WTC11 (cell line): ENCODE results near the gene RPL36.

Experiments
- CREB1 ChIP-seq: sonication (generic); formaldehyde crosslinking; IDR thresholded peaks from 2 replicates; pipeline ENCODE4 v1.8.0; 2023; ENCODE audit warnings: mild to moderate bottlenecking, missing genetic modification reagents
- CREM ChIP-seq: sonication (generic); formaldehyde crosslinking; IDR thresholded peaks from 2 replicates; pipeline ENCODE4 v1.8.1; 2022; ENCODE audit warnings: mild to moderate bottlenecking, missing genetic modification reagents, moderate library complexity
- CTCF ChIP-seq: fragments of 200-600 bp; IDR thresholded peaks from 2 replicates; pipeline ENCODE4 v1.8.0; 2022; ENCODE audit warnings: antibody characterized with exemption
- E2F4 ChIP-seq: sonication (generic); formaldehyde crosslinking; IDR thresholded peaks from 2 replicates; pipeline ENCODE4 v1.8.1; 2022; ENCODE audit warnings: low read depth, mild to moderate bottlenecking, moderate library complexity, missing genetic modification reagents, borderline replicate concordance
- FOXK1 ChIP-seq: sonication (generic); formaldehyde crosslinking; IDR thresholded peaks from 2 replicates; pipeline ENCODE4 v1.8.0; 2022; ENCODE audit warnings: mild to moderate bottlenecking, moderate library complexity, missing genetic modification reagents
- MAX ChIP-seq: sonication (generic); formaldehyde crosslinking; IDR thresholded peaks from 2 replicates; pipeline ENCODE4 v1.8.0; 2022; ENCODE audit warnings: mild to moderate bottlenecking, missing genetic modification reagents
- MYBL2 ChIP-seq: sonication (generic); formaldehyde crosslinking; IDR thresholded peaks from 2 replicates; pipeline ENCODE4 v1.8.1; 2023; ENCODE audit warnings: mild to moderate bottlenecking, moderate library complexity, missing genetic modification reagents
- NR1H2 ChIP-seq: sonication (generic); formaldehyde crosslinking; IDR thresholded peaks from 2 replicates; pipeline ENCODE4 v1.9.0; 2021; ENCODE audit warnings: mild to moderate bottlenecking, moderate library complexity, missing genetic modification reagents
- SMAD4 ChIP-seq: sonication (generic); formaldehyde crosslinking; IDR thresholded peaks from 2 replicates; pipeline ENCODE4 v1.8.0; 2022; ENCODE audit warnings: mild to moderate bottlenecking, missing genetic modification reagents
- SP1 ChIP-seq: sonication (generic); formaldehyde crosslinking; conservative IDR thresholded peaks from 2 replicates; pipeline ENCODE4 v1.8.1; 2022; ENCODE audit warnings: missing genetic modification reagents
- USF1 ChIP-seq: sonication (generic); formaldehyde crosslinking; IDR thresholded peaks from 2 replicates; pipeline ENCODE4 v1.8.0; 2022; ENCODE audit warnings: mild to moderate bottlenecking, missing genetic modification reagents
- USF2 ChIP-seq: sonication (generic); formaldehyde crosslinking; IDR thresholded peaks from 2 replicates; pipeline ENCODE4 v1.8.1; 2023; ENCODE audit warnings: mild to moderate bottlenecking, missing genetic modification reagents, moderate library complexity
- ZBTB21 ChIP-seq: sonication (generic); formaldehyde crosslinking; IDR thresholded peaks from 2 replicates; pipeline ENCODE4 v1.8.1; 2023; ENCODE audit warnings: mild to moderate bottlenecking, missing genetic modification reagents, borderline replicate concordance
- ZNF423 ChIP-seq: fragments of 250-450 bp; sonication (Bioruptor Pico); IDR thresholded peaks from 2 replicates; pipeline ENCODE4 v2.1.2; 2022; ENCODE audit warnings: mild to moderate bottlenecking, moderate library complexity

- TF ChIP-seq FOXK1 (no peak), SP1 (no peak), ZBTB21 (CRISPR knock-in tag) (no peak), CTCF (no peak), ZNF423 (CRISPR knock-in tag) (no peak), MYBL2 (no peak), CREB1 (CRISPR knock-in tag) (no peak), MAX (no peak), E2F4 (no peak), CREM (CRISPR knock-in tag) (no peak), USF1 (CRISPR knock-in tag) (no peak), USF2 (CRISPR knock-in tag) (no peak), SMAD4 (no peak), NR1H2 (CRISPR knock-in tag) (no peak)
Measured at GRCh38 chr19:5696196-5697021, 6.3 kb downstream of the RPL36 start.
